IPS DF 4.7 (cell line): ENCODE results near the gene TMC5.

Experiments used
- DNase-seq: peaks from one replicate; pipeline ENCODE4 v3.0.0-alpha.2; 2013; ENCODE audit warnings: low spot score; ENCODE audit errors: extremely low read depth

TMC5 gene

DNA sequence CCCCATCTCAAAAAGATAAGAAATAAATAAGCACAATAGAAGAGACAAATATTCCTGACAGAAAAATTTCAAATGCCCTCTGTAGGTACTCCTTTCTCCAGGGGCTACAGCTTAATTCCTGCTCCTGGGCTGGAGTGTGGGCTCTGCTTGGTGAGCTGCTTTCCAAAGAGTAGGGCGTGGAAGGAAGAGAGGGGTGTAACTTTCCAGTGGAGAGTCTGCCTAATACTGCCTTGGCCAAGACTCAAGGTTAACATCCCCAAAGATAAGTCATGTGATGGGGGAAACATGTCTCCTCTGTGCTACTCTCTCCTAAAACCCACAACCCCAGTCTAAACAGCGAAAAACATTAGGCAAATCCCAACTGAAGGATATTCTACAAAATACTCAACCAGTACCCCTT lies 42.7 kb downstream of the TMC5 start:
- DNase-seq: no peak

- DNase-seq: no peak
These were observed 46.0 kb downstream of the TMC5 start for GRCh38 chr16:19463468-19464315.

- no peak for DNase-seq
These were observed 50.6 kb downstream of the TMC5 start for GRCh38 chr16:19468300-19468699.

- no peak for DNase-seq
These were observed 54.8 kb downstream of the TMC5 start for GRCh38 chr16:19472482-19472881.

DNA sequence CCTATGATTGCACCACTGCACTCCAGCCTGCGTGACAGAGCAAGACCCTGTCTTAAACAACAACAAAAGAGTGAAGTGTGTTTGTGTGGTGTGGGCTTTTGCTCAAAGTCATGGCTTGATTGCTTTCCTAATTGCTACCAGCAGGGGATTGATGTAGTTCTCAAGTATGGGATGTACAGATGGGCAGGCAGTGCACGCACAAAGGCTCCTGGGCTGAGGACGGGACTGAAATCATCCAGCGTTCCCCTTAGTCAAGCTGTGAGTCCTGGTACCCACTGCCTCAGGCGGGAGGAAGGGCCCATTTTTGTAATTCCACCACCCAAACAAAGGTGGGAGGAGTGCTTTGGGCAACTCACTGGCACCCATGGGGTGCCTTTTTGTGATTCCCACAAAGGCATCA lies 56.9 kb downstream of the TMC5 start:
- no peak for DNase-seq

- DNase-seq: no peak
These were observed 60.8 kb downstream of the TMC5 start for GRCh38 chr16:19478505-19478904.

- no peak for DNase-seq
These were observed 61.6 kb downstream of the TMC5 start for GRCh38 chr16:19479302-19479721.

DNA sequence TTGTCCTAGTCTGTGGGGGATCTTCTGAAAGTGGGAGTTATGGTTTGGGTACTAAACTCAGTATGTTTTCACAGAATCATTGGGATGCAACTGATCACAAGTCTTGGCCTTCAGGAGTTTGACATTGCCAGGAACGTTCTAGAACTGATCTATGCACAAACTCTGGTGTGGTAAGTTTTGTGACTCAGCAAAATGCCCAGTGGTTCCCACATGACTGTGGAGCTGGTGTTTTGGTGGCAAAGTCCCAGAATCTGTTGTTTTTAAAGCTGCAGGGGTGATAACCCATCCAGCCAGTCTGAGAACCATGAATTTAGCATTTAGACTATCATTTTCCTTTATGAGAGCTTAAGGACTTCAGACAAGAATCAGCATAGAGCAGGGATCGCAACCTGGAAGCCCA lies 63.6 kb downstream of the TMC5 start:
- no peak for DNase-seq

DNA sequence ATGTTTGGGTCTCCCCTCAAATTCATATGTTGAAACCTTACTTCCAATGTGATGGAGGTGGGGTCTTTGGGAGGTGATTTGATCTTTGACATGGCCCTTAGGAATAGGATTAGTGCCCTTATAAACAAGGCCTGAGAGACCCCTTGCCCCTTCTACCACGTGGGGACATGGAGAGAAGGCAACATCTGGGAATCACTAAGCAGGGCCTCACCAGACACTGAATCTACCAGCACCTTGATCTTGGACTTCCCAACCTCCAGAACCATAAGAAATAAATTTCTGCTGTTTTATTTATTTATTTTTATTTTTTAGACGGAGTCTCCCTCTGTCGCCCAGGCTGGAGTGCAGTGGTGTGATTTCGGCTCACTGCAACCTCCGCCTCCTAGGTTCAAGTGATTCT lies 64.1 kb downstream of the TMC5 start:
- no peak for DNase-seq

DNA sequence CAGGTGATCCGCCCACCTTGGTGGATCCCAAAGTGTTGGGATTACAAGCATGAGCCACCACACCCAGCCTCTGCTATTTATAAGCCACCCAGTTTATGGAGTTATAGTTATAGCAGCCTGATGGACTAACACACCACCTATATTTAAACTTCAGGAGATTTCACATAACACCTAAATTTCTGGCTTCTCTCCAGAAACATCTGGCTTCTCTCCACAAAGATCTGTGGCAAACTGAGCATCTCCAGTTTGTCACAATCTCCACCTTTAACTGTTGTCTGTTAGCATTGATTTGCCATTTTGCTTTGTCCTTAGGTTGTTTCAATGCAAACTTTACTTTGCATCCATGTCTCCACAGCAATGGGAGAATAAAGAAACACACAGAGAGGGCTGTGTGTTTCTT lies 64.6 kb downstream of the TMC5 start:
- DNase-seq: no peak

DNA sequence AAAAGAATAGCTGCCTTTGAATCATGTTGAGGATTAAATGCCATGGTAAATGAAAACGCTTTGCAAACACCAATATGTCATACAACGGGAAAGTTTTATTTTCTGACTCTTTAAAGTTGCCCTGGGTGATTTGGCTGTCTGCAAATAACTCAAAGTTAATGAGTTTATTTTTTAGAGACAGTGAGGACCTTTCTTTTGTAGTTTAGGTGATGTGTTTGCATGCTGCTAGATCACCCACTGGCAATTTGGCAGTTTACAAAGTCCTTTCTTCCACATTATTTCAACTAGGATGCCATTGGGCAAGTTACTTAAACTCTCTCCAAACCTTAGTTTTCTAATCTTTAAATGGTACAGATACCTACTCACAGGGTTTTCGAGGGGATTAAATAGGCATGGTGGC lies 66.4 kb downstream of the TMC5 start:
- DNase-seq: no peak

- no peak for DNase-seq
These were observed 67.9 kb downstream of the TMC5 start for GRCh38 chr16:19485611-19486010.

DNA sequence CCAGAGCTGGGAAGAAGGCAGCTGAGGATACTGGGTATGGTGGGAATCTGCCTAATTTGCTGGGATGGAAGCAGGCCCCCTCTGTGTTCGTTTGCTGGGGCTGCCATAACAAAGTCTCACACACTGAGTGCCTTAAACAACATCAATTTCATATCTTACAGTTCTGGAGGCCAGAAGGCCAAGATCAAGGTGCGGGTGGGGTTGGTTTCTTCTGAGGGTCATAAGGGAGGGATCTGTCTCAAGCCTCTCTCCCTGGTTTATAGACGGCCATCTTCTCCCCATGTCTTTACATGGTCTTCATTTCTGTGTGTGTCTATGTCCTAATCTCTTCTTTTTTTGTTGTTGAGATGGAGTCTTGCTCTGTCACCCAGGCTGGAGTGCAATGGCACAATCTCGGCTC lies 68.4 kb downstream of the TMC5 start:
- no peak for DNase-seq

GRCh38 chr16:19486750-19487325 lies 69.2 kb downstream of the TMC5 start:
- no peak for DNase-seq

GRCh38 chr16:19488213-19488640 lies 70.5 kb downstream of the TMC5 start:
- no peak for DNase-seq

DNA sequence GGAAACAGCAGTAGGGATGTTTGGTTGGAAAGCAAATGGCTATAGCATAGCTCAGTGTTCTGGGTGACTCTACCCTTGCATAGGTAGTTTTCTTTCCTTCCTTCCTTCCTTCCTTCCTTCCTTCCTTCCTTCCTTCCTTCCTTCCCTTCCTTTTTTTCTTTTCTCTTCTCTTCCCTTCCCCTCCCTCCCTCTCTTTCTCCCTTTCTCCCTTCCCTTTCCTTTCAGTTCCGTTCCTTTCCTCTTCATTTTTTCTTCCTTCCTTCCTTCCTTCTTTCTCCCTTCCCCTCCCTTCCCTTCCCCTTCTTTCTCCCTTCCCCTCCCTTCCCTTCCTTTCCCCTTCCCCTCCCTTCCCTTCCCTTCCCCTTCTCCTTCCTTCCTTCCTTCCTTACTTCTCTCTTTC lies 72.9 kb downstream of the TMC5 start:
- DNase-seq: no peak

DNA sequence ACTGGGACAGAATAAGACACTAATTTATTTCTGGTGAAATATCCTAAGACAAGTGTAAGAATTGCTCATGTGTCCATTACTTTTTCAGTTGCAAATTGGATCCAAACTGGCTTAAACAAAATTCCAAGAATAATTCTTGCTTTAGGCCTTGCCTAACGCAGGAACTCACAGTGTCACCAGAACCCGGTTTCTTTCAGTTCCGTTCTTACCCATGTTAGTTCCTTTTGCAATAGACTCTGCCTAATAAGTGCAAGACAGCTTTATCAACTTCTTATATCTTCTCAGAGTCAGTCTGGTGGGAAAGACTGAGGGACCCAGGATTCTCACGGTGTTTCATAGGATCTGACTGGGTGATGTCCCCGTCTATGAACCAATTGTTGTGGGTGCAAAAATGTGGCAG lies 79.5 kb downstream of the TMC5 start:
- DNase-seq: no peak

- DNase-seq: no peak
These were observed 81.3 kb downstream of the TMC5 start for GRCh38 chr16:19499006-19499405.

DNA sequence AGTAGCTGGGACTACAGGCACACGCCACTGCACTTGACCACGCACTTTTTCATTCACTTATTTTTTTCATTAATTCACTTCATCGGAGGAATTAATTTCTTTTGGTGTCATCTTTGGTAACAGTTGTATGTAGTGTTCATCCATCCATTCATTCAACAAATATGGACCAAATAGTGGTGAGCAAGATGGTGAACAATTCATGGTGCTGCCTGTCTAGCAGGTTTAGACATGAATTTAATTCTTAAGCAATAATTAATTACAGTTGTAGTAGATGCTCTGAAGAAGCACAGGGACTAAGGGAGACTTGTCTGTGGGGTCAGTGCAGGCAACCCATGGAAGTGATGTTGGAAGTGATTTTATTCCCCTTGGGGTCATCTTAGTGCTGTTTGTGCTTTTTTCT lies 81.8 kb downstream of the TMC5 start:
- no peak for DNase-seq

- DNase-seq: peak; percentile 74
These were observed 84.9 kb downstream of the TMC5 start for GRCh38 chr16:19502395-19503131.

GRCh38 chr16:19503461-19504075 lies 85.9 kb downstream of the TMC5 start:
- DNase-seq: no peak
